GM10248 (cell line): ENCODE results near the gene DUOXA2.

ENCODE experiments used
- CTCF ChIA-PET: fragments of 300-600 bp; sonication (Branson Sonifier 250); formaldehyde crosslinking; extraction: SDS; loops from one replicate; lab custom pipeline; 2021; ENCODE audit warnings: antibody characterized with exemption; lab: Yijun Ruan, JAX
- POLR2A ChIA-PET: fragments of 350-650 bp; sonication (Branson Sonifier 250); formaldehyde crosslinking; extraction: SDS; loops from one replicate; lab custom pipeline; 2020; ENCODE audit warnings: antibody characterized with exemption; lab: Yijun Ruan, JAX
- DNase-seq: peaks from one replicate; pipeline ENCODE4 v3.0.0; 2012; ENCODE audit errors: extremely low spot score
- CTCF ChIP-seq: IDR thresholded peaks from 2 replicates; pipeline ENCODE4 v1.5.1; 2012; ENCODE audit warnings: mild to moderate bottlenecking, low read depth; ENCODE audit errors: extremely low read depth, missing control alignments, control extremely low read depth

DUOXA2 gene

DNA sequence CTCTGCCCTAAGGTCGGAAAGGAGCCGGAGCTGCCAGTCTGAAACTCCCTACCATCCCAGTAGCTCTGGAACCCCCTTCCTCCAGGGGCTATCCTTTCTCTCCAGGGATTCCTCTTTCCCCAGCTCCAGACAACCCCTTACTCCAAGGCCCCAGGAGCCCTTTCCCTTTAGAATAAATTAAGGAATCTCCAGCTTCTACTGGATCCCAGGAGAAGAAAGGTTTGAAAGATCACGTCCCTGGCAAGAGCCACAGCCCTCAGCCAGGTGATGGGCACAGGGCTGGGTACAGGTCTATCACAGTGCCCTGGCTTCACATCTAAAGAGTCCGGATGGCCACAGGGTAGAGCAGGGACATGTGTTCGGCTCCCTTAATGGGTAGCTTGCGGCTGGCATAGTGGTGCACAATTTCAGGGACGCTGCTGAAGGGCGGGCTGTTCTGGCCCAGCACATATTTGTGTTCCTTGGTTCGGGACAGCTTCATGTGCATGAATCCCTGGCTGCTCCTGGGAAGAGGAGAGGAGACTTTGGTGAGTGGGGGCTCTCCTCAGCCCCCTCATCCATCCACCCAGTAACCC lies 53.6 kb downstream of the DUOXA2 start:
- ChIA-PET POLR2A (interaction anchor here (0.9 to 1.6 kb wide), 2 partner anchors 19 to 20 kb away, joined by 4 read pairs; partner anchors contain the start of gene SHF), CTCF (interaction anchor here (0.6 to 17.2 kb wide), 19 partner anchors 9 to 474 kb away, joined by 3 to 234 read pairs (median 7); a partner anchor contains a TSS)
- no peak for TF ChIP-seq CTCF
- no peak for DNase-seq
